Measurements from ENCODE around the gene USP34.

The USP34 gene

DNA sequence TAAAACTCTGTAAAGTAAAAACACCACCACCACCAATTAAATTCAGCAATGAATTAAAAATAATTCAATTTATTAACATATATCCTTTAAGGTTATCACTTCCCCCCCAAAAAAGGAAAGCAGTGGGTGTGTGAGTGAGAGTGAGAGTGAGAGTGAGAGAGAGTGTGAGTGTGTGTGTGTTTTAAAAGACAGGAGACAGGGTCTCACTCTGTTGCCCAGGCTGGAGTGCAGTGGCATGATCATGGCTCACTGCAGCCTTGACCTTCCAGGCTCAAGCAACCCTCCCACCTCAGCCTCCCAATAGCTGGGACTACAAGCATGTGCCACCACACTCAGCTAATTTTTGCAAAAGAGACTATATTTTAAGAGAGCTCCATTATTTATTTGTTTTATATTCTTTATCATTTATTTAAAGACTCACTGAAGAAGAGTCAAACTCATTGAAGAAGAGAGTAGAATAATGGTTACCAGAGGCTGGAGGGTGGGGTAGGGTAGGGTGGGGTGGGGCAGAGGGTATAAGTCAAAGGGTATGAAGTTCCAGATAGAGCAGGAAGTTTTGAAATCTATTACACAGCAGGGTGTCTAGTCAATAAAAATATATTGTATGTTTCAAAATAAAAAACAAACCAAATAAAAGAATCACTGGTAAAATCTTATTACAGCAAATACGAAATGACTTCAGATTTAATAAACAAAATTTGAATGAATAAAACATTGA is 187.3 kb downstream of the USP34 start:
- peaks cover 49% of the 10 kb centered on the region for H3K36me3 ChIP-seq (ENCODE audit: insufficient read depth, low read length)
- H3K4me1 ChIP-seq (ENCODE audit: control insufficient read depth, insufficient read depth, low read length): no peaks in the 10 kb centered on the region

DNA sequence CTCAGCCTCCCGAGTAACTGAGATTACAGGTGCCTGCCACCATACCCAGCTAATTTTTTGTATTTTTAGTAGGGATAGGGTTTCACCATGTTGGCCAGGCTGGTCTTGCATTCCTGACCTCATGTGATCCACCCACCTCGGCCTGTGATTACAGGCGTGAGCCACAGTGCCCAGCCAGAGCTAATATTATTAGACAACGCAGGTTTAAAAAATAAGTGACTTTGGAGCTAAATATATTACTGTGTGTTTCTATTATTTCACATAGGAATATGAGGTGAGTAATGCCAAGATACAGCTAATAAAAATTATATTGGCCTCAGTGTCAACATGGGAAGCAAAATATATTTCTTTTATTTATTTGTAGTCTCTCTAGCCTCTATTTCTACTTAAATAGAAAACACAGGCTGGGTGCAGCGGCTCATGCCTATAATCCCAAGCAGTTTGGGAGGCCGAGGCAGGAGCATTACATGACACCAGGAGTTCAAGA is 188.7 kb downstream of the USP34 start:
- H3K36me3 ChIP-seq (ENCODE audit: insufficient read depth, low read length): peaks cover 47% of the 10 kb centered on the region
- no peaks in the 10 kb centered on the region for H3K27me3 ChIP-seq (ENCODE audit: control insufficient read depth, insufficient read depth, low read length)
- no peak overlapping the region for H3K4me3 ChIP-seq (ENCODE audit: low read length)
- H3K9ac ChIP-seq (ENCODE audit: low read depth, low read length): no peak overlapping the region
- no peak overlapping the region for H3K4me2 ChIP-seq (ENCODE audit: low read length)
- H3K9me3 ChIP-seq (replicated peaks; ENCODE audit: low read length): no peaks in the 10 kb centered on the region
- no peaks in the 10 kb centered on the region for H3K4me1 ChIP-seq (ENCODE audit: control insufficient read depth, insufficient read depth, low read length)

More for the DNA sequence above, 187.3 kb downstream of the USP34 start:
- no peak overlapping the region for H3K9ac ChIP-seq (ENCODE audit: low read depth, low read length)
- H3K4me2 ChIP-seq (ENCODE audit: low read length): no peak overlapping the region
- no peak overlapping the region for H3K4me3 ChIP-seq (ENCODE audit: low read length)
- no peaks in the 10 kb centered on the region for H3K9me3 ChIP-seq (replicated peaks; ENCODE audit: low read length)
- H3K27me3 ChIP-seq (ENCODE audit: control insufficient read depth, insufficient read depth, low read length): no peaks in the 10 kb centered on the region

DNA sequence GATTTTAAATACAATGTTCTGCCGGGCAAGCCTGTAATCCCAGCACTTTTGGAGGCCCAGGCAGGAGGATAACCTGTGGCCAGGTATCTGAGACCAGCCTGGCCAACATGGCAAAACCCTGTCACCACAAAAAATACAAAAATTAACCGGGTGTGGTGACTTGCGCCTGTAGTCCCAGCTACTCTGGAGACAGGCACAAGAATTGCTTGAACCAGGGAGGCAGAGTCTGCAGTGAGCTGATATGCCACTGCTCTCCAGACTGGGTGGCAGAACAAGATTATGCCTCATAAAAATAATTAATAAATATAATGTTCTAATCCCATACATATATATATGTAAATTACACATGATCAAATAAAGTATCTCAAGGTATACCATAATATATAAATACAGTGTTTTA is 189.6 kb downstream of the USP34 start:
- Histone ChIP-seq H3K27me3 (ENCODE audit: control insufficient read depth, insufficient read depth, low read length) (no peaks in the 10 kb centered on the region), H3K9me3 (replicated peaks; ENCODE audit: low read length) (no peaks in the 10 kb centered on the region), H3K4me1 (ENCODE audit: control insufficient read depth, insufficient read depth, low read length) (no peaks in the 10 kb centered on the region), H3K36me3 (ENCODE audit: insufficient read depth, low read length) (peaks cover 45% of the 10 kb centered on the region), H3K9ac (ENCODE audit: low read depth, low read length) (no peak overlapping the region), H3K4me2 (ENCODE audit: low read length) (no peak overlapping the region), H3K4me3 (ENCODE audit: low read length) (no peak overlapping the region)

DNA sequence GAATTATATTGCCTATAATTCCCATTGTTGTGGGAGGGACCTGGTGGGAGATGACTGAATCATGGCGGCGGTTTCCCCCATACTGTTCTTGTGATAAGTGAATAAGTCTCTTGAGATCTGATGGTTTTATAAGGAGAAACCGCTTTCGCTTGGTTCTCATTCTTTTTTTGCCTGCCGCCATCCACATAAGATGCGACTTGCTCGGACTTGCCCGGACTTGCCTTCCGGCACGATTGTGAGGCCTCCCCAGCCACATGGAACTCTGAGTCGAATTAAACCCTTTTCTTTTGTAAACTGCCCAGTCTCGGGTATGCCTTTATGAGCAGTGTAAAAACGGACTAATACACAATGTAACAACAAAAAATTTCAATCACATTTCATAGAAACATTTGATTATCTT is 193.1 kb downstream of the USP34 start:
- no peaks in the 10 kb centered on the region for H3K27me3 ChIP-seq (ENCODE audit: control insufficient read depth, insufficient read depth, low read length)
- H3K9me3 ChIP-seq (replicated peaks; ENCODE audit: low read length): no peaks in the 10 kb centered on the region
- peaks cover 43% of the 10 kb centered on the region for H3K36me3 ChIP-seq (ENCODE audit: insufficient read depth, low read length)
- no peak overlapping the region for H3K4me3 ChIP-seq (ENCODE audit: low read length)
- no peak overlapping the region for H3K9ac ChIP-seq (ENCODE audit: low read depth, low read length)
- peaks cover 13% of the 10 kb centered on the region for H3K4me1 ChIP-seq (ENCODE audit: control insufficient read depth, insufficient read depth, low read length)
- H3K4me2 ChIP-seq (ENCODE audit: low read length): no peak overlapping the region

DNA sequence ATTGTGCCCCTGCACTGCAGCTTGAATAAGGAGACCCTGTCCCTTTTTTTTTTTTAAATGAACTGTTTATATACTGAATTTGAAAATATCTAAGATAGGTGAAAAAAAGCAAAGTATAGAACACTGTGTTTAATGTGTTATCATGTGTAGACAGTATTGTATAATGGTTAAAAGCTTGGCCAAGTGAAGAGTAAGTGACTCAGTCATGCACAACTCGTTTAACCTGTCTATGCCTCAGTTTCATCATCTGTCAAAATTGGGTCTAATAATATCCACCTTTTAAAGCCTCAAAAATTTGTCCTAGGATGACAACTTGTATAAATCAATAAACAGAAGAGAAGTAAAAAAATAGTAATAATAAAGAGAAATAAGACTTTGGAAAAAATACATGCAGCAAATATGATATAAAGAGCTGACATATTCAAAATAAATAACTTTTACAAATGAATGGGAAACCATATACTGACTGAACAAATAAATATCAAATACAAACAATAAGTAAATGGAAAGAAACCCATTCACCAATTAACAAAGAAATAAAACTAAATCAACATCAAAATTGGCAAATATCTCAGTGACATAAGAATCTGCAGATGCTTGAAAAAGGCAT is 195.2 kb downstream of the USP34 start:
- Histone ChIP-seq H3K36me3 (ENCODE audit: insufficient read depth, low read length) (peaks cover 35% of the 10 kb centered on the region), H3K27me3 (ENCODE audit: control insufficient read depth, insufficient read depth, low read length) (no peaks in the 10 kb centered on the region), H3K4me1 (ENCODE audit: control insufficient read depth, insufficient read depth, low read length) (peaks cover 17% of the 10 kb centered on the region), H3K4me3 (ENCODE audit: low read length) (no peak overlapping the region), H3K9me3 (replicated peaks; ENCODE audit: low read length) (no peaks in the 10 kb centered on the region), H3K4me2 (ENCODE audit: low read length) (no peak overlapping the region), H3K9ac (ENCODE audit: low read depth, low read length) (no peak overlapping the region)

DNA sequence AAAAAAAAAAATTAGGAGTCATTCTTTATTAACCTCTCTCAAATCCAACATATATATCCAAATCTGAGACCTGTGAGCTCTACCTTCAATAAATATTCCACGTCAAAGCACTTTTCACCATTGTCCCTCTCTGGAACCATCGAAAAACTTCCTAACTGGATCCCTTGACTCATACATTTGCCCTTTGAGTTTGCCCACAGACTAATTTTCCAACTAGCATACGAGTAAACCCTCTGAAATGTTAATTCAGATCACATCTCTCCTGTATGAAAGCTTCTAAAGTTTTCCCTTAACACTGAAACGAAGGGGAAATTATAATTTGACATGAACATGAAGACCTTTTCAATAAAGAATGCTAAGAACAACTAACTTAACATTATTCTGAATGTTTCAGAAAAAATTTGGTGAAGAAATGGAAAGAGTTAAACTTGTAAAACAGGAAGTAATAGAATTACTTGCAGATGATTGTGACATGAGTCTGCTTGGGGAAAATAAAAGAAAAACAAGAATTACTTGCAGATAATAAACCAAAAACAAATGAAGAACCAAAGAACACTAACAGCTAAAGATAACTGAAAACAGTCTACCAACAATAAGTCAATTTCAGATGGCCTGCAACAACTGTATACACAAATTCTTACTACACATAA is 198.3 kb downstream of the USP34 start:
- H3K9me3 ChIP-seq (replicated peaks; ENCODE audit: low read length): no peaks in the 10 kb centered on the region
- H3K27me3 ChIP-seq (ENCODE audit: control insufficient read depth, insufficient read depth, low read length): no peaks in the 10 kb centered on the region
- peaks cover 28% of the 10 kb centered on the region for H3K36me3 ChIP-seq (ENCODE audit: insufficient read depth, low read length)
- H3K9ac ChIP-seq (ENCODE audit: low read depth, low read length): peak overlapping the region; percentile 14
- no peak overlapping the region for H3K4me3 ChIP-seq (ENCODE audit: low read length)
- peaks cover 17% of the 10 kb centered on the region for H3K4me1 ChIP-seq (ENCODE audit: control insufficient read depth, insufficient read depth, low read length)
- peak overlapping the region; percentile 44 for H3K4me2 ChIP-seq (ENCODE audit: low read length)

DNA sequence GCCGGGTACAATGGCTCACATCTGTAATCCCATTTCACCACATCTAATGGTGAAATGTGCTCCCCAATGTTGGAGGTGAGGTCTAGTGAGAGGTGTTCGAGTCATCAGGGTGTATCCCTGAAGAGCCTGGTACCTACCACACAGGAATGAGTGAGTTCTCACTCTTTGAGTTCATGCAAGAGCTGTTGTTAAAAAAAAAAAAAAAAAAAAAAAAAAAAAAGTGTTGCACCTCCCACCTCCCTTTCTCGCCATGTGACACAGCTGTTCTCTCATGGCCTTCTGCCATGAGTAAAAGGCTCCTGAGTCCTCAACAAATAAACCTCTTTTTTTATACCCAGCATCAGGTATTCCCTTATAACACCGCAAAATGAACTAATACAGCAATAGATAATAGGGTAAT is 202.6 kb downstream of the USP34 start:
- no peaks in the 10 kb centered on the region for H3K27me3 ChIP-seq (ENCODE audit: control insufficient read depth, insufficient read depth, low read length)
- H3K9ac ChIP-seq (ENCODE audit: low read depth, low read length): no peak overlapping the region
- no peak overlapping the region for H3K4me3 ChIP-seq (ENCODE audit: low read length)
- peaks cover 37% of the 10 kb centered on the region for H3K36me3 ChIP-seq (ENCODE audit: insufficient read depth, low read length)
- no peak overlapping the region for H3K4me2 ChIP-seq (ENCODE audit: low read length)
- peaks cover 10% of the 10 kb centered on the region for H3K4me1 ChIP-seq (ENCODE audit: control insufficient read depth, insufficient read depth, low read length)
- H3K9me3 ChIP-seq (replicated peaks; ENCODE audit: low read length): no peaks in the 10 kb centered on the region

DNA sequence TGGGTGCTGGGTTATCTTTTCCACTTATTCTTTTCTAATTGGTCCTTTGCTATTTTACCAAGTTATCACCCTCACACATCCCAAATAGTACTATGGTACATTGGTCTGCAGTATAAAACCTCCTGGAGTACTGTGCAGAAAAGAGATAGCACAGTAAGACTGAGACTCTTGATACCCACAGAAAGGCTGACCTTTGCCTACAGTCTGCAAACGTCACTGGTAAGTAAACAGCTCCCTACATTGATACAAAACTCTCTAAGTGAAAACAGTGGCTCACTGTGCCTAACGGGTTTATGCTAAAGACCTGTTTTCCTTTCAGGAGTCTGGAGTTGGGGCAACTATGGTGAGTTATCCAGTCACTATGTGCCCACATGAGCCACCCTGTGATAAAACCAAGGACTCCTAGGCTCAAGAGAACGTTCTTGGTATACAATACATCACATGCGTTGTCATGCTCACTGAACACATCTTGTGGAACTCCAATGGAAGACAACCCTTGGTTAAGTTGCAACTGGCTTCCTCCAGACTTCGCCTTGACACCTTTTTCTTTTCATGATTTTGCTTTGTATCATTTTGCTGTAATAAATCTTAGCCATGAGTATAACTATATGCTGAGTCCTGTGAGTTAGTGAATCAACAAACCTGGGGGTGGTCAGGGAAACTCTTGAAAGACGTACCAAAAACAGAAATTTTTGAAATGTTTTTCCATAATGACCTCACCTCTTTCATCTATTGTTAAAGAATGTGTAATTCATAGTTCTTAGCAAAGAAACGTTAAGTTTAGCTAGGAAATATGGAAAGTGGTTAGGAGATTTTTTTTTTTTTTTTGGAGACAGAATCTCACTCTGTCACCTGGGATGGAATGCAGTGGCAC is 204.0 kb downstream of the USP34 start:
- H3K4me3 ChIP-seq (ENCODE audit: low read length): no peak overlapping the region
- no peak overlapping the region for H3K4me2 ChIP-seq (ENCODE audit: low read length)
- no peaks in the 10 kb centered on the region for H3K4me1 ChIP-seq (ENCODE audit: control insufficient read depth, insufficient read depth, low read length)
- peaks cover 48% of the 10 kb centered on the region for H3K36me3 ChIP-seq (ENCODE audit: insufficient read depth, low read length)
- H3K9me3 ChIP-seq (replicated peaks; ENCODE audit: low read length): no peaks in the 10 kb centered on the region
- no peak overlapping the region for H3K9ac ChIP-seq (ENCODE audit: low read depth, low read length)
- H3K27me3 ChIP-seq (ENCODE audit: control insufficient read depth, insufficient read depth, low read length): no peaks in the 10 kb centered on the region

DNA sequence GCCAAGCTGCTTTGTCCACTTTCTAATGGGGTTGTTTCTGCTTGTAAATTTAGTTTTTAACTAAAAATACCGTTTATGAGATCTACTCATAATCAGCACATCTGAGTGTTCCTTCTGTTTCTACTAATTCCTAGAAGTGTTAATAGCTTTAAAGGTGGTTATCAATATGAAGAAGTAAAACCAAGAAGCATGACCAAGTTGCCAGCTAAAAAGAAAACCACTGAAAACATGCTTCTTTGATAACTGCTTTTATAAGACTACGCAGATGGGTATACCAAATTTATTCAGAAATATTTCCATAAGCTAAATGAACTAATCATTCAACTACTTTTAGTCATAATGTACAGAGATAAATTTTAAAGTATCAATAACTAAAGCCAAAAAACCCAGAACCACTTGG is 207.1 kb downstream of the USP34 start:
- Histone ChIP-seq H3K4me3 (ENCODE audit: low read length) (no peak overlapping the region), H3K36me3 (ENCODE audit: insufficient read depth, low read length) (peaks cover 60% of the 10 kb centered on the region), H3K9ac (ENCODE audit: low read depth, low read length) (no peak overlapping the region), H3K27me3 (ENCODE audit: control insufficient read depth, insufficient read depth, low read length) (no peaks in the 10 kb centered on the region), H3K4me2 (ENCODE audit: low read length) (no peak overlapping the region), H3K9me3 (replicated peaks; ENCODE audit: low read length) (no peaks in the 10 kb centered on the region), H3K4me1 (ENCODE audit: control insufficient read depth, insufficient read depth, low read length) (no peaks in the 10 kb centered on the region)

DNA sequence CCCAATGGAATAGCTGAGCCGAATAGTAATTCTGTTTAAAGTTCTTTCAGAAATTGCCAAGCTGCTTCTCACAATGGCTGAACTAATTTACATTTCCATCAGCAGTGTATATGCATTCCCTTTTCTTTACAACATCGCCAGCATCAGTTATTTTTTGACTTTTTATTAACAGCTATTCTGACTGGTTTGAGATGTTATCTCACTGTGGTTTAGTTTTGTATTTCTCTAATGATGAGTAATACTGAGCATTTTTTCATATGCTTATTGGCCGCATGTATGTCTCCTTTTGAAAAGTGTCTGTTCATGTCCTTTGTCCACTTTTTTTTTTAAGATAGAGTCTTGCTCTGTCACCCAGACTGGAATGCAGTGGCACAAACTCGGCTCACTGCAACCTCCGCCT is 208.2 kb downstream of the USP34 start:
- Histone ChIP-seq H3K4me3 (ENCODE audit: low read length) (no peak overlapping the region), H3K4me2 (ENCODE audit: low read length) (no peak overlapping the region), H3K4me1 (ENCODE audit: control insufficient read depth, insufficient read depth, low read length) (peaks cover 7% of the 10 kb centered on the region), H3K9ac (ENCODE audit: low read depth, low read length) (no peak overlapping the region), H3K36me3 (ENCODE audit: insufficient read depth, low read length) (peaks cover 64% of the 10 kb centered on the region), H3K27me3 (ENCODE audit: control insufficient read depth, insufficient read depth, low read length) (no peaks in the 10 kb centered on the region), H3K9me3 (replicated peaks; ENCODE audit: low read length) (no peaks in the 10 kb centered on the region)

DNA sequence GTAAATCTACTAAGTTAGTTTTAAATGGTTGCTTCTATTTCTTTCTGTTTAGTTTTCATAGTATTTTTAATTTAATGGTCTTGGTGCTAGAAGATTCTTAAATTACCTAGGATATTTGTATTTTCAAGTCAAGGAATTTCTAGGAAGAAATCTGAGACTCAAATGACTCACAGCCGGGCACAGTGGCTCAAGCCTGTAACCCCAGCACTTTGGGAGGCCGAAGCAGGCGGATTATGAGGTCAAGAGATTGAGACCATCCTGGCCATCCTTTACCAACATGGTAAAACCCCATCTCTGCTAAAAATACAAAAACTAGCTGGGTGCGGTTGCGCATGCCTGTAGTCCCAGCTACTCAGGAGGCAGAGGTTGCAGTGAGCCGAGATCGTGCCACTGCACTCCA is 213.4 kb downstream of the USP34 start:
- Histone ChIP-seq H3K9me3 (replicated peaks; ENCODE audit: low read length) (no peaks in the 10 kb centered on the region), H3K9ac (ENCODE audit: low read depth, low read length) (no peak overlapping the region), H3K4me3 (ENCODE audit: low read length) (no peak overlapping the region), H3K4me2 (ENCODE audit: low read length) (no peak overlapping the region), H3K4me1 (ENCODE audit: control insufficient read depth, insufficient read depth, low read length) (peaks cover 52% of the 10 kb centered on the region), H3K27me3 (ENCODE audit: control insufficient read depth, insufficient read depth, low read length) (no peaks in the 10 kb centered on the region), H3K36me3 (ENCODE audit: insufficient read depth, low read length) (peaks cover 42% of the 10 kb centered on the region)

All from skeletal muscle satellite cell (primary cell).